ENCODE data around the gene SELENBP1.

SELENBP1 gene

GRCh38 chr1:151372058-151372934 is at the start of gene SELENBP1:
Gene SELENBP1 (minus strand): TSS chr1:151372705. CDS start chr1:151372641, 64 bp downstream.
- no peaks in the 10 kb centered on the region for H3K36me3 ChIP-seq (ENCODE audit: control insufficient read depth, low read depth, low read length)
- peak within 1 kb of the TSS; percentile 55 for H3K27ac ChIP-seq (ENCODE audit: low read length)
- H3K9me3 ChIP-seq (ENCODE audit: control insufficient read depth, low read depth, low read length), result no peaks in the 10 kb centered on the region
- H3K9ac ChIP-seq (ENCODE audit: low read length), result peak within 1 kb of the TSS; percentile 52
- H3K4me3 ChIP-seq (ENCODE audit: low read length), result peak within 1 kb of the TSS; percentile 70
- H3K27me3 ChIP-seq (ENCODE audit: control insufficient read depth, insufficient read depth, low read length), result no peaks in the 10 kb centered on the region
- peaks cover 9% of the 10 kb centered on the region for H3K4me1 ChIP-seq (ENCODE audit: control insufficient read depth, low read depth, low read length)

- Histone ChIP-seq H3K27ac (ENCODE audit: low read length) (no peak overlapping the region), H3K27me3 (ENCODE audit: control insufficient read depth, insufficient read depth, low read length) (no peaks in the 10 kb centered on the region), H3K36me3 (ENCODE audit: control insufficient read depth, low read depth, low read length) (peaks cover 60% of the 10 kb centered on the region)
Observed at GRCh38 chr1:151419819-151420218, 47.3 kb upstream of the SELENBP1 start.

GRCh38 chr1:151418081-151418480 is 45.6 kb upstream of the SELENBP1 start:
- Histone ChIP-seq H3K9me3 (ENCODE audit: control insufficient read depth, low read depth, low read length) (no peaks in the 10 kb centered on the region), H3K27me3 (ENCODE audit: control insufficient read depth, insufficient read depth, low read length) (no peaks in the 10 kb centered on the region), H3K4me1 (ENCODE audit: control insufficient read depth, low read depth, low read length) (no peaks in the 10 kb centered on the region), H3K4me3 (ENCODE audit: low read length) (no peak overlapping the region), H3K9ac (ENCODE audit: low read length) (no peak overlapping the region), H3K27ac (ENCODE audit: low read length) (no peak overlapping the region), H3K36me3 (ENCODE audit: control insufficient read depth, low read depth, low read length) (peaks cover 55% of the 10 kb centered on the region)

More at GRCh38 chr1:151419819-151420218, 47.3 kb upstream of the SELENBP1 start:
- Histone ChIP-seq H3K9me3 (ENCODE audit: control insufficient read depth, low read depth, low read length) (no peaks in the 10 kb centered on the region), H3K9ac (ENCODE audit: low read length) (no peak overlapping the region), H3K4me1 (ENCODE audit: control insufficient read depth, low read depth, low read length) (no peaks in the 10 kb centered on the region), H3K4me3 (ENCODE audit: low read length) (no peak overlapping the region)

GRCh38 chr1:151416231-151416630 is 43.7 kb upstream of the SELENBP1 start:
- H3K36me3 ChIP-seq (ENCODE audit: control insufficient read depth, low read depth, low read length), result peaks cover 56% of the 10 kb centered on the region
- H3K27ac ChIP-seq (ENCODE audit: low read length), result no peak overlapping the region

GRCh38 chr1:151411884-151412283 is 39.4 kb upstream of the SELENBP1 start:
- Histone ChIP-seq H3K4me1 (ENCODE audit: control insufficient read depth, low read depth, low read length) (no peaks in the 10 kb centered on the region), H3K27ac (ENCODE audit: low read length) (no peak overlapping the region), H3K9ac (ENCODE audit: low read length) (no peak overlapping the region), H3K27me3 (ENCODE audit: control insufficient read depth, insufficient read depth, low read length) (no peaks in the 10 kb centered on the region), H3K36me3 (ENCODE audit: control insufficient read depth, low read depth, low read length) (peaks cover 84% of the 10 kb centered on the region), H3K9me3 (ENCODE audit: control insufficient read depth, low read depth, low read length) (no peaks in the 10 kb centered on the region), H3K4me3 (ENCODE audit: low read length) (no peak overlapping the region)

More at GRCh38 chr1:151416231-151416630, 43.7 kb upstream of the SELENBP1 start:
- no peaks in the 10 kb centered on the region for H3K27me3 ChIP-seq (ENCODE audit: control insufficient read depth, insufficient read depth, low read length)
- no peak overlapping the region for H3K4me3 ChIP-seq (ENCODE audit: low read length)
- no peak overlapping the region for H3K9ac ChIP-seq (ENCODE audit: low read length)
- no peaks in the 10 kb centered on the region for H3K9me3 ChIP-seq (ENCODE audit: control insufficient read depth, low read depth, low read length)
- no peaks in the 10 kb centered on the region for H3K4me1 ChIP-seq (ENCODE audit: control insufficient read depth, low read depth, low read length)

- Histone ChIP-seq H3K4me3 (ENCODE audit: low read length) (no peak overlapping the region), H3K4me1 (ENCODE audit: control insufficient read depth, low read depth, low read length) (no peaks in the 10 kb centered on the region), H3K27me3 (ENCODE audit: control insufficient read depth, insufficient read depth, low read length) (no peaks in the 10 kb centered on the region), H3K9me3 (ENCODE audit: control insufficient read depth, low read depth, low read length) (no peaks in the 10 kb centered on the region), H3K36me3 (ENCODE audit: control insufficient read depth, low read depth, low read length) (peaks cover 89% of the 10 kb centered on the region), H3K9ac (ENCODE audit: low read length) (no peak overlapping the region), H3K27ac (ENCODE audit: low read length) (no peak overlapping the region)
Observed at GRCh38 chr1:151408891-151409290, 36.4 kb upstream of the SELENBP1 start.

GRCh38 chr1:151407304-151407703 is 34.8 kb upstream of the SELENBP1 start:
- H3K27me3 ChIP-seq (ENCODE audit: control insufficient read depth, insufficient read depth, low read length), result no peaks in the 10 kb centered on the region
- no peak overlapping the region for H3K27ac ChIP-seq (ENCODE audit: low read length)
- H3K4me3 ChIP-seq (ENCODE audit: low read length), result no peak overlapping the region
- no peaks in the 10 kb centered on the region for H3K9me3 ChIP-seq (ENCODE audit: control insufficient read depth, low read depth, low read length)
- H3K36me3 ChIP-seq (ENCODE audit: control insufficient read depth, low read depth, low read length), result peaks cover 90% of the 10 kb centered on the region
- H3K4me1 ChIP-seq (ENCODE audit: control insufficient read depth, low read depth, low read length), result no peaks in the 10 kb centered on the region
- H3K9ac ChIP-seq (ENCODE audit: low read length), result no peak overlapping the region

- no peaks in the 10 kb centered on the region for H3K27me3 ChIP-seq (ENCODE audit: control insufficient read depth, insufficient read depth, low read length)
- no peaks in the 10 kb centered on the region for H3K9me3 ChIP-seq (ENCODE audit: control insufficient read depth, low read depth, low read length)
- no peaks in the 10 kb centered on the region for H3K4me1 ChIP-seq (ENCODE audit: control insufficient read depth, low read depth, low read length)
- H3K36me3 ChIP-seq (ENCODE audit: control insufficient read depth, low read depth, low read length), result peaks cover 90% of the 10 kb centered on the region
- no peak overlapping the region for H3K9ac ChIP-seq (ENCODE audit: low read length)
- H3K27ac ChIP-seq (ENCODE audit: low read length), result no peak overlapping the region
- no peak overlapping the region for H3K4me3 ChIP-seq (ENCODE audit: low read length)
Observed at GRCh38 chr1:151406176-151406575, 33.7 kb upstream of the SELENBP1 start.

GRCh38 chr1:151405187-151405951 is 32.9 kb upstream of the SELENBP1 start:
- no peaks in the 10 kb centered on the region for H3K27me3 ChIP-seq (ENCODE audit: control insufficient read depth, insufficient read depth, low read length)
- no peak overlapping the region for H3K9ac ChIP-seq (ENCODE audit: low read length)
- no peaks in the 10 kb centered on the region for H3K9me3 ChIP-seq (ENCODE audit: control insufficient read depth, low read depth, low read length)
- peaks cover 4% of the 10 kb centered on the region for H3K4me1 ChIP-seq (ENCODE audit: control insufficient read depth, low read depth, low read length)
- H3K27ac ChIP-seq (ENCODE audit: low read length), result no peak overlapping the region
- H3K36me3 ChIP-seq (ENCODE audit: control insufficient read depth, low read depth, low read length), result peaks cover 90% of the 10 kb centered on the region
- H3K4me3 ChIP-seq (ENCODE audit: low read length), result no peak overlapping the region

- Histone ChIP-seq H3K4me1 (ENCODE audit: control insufficient read depth, low read depth, low read length) (peaks cover 6% of the 10 kb centered on the region), H3K27me3 (ENCODE audit: control insufficient read depth, insufficient read depth, low read length) (no peaks in the 10 kb centered on the region), H3K36me3 (ENCODE audit: control insufficient read depth, low read depth, low read length) (peaks cover 74% of the 10 kb centered on the region), H3K9me3 (ENCODE audit: control insufficient read depth, low read depth, low read length) (no peaks in the 10 kb centered on the region), H3K4me3 (ENCODE audit: low read length) (no peak overlapping the region), H3K9ac (ENCODE audit: low read length) (no peak overlapping the region), H3K27ac (ENCODE audit: low read length) (no peak overlapping the region)
Observed at GRCh38 chr1:151403612-151404011, 31.1 kb upstream of the SELENBP1 start.

- H3K27me3 ChIP-seq (ENCODE audit: control insufficient read depth, insufficient read depth, low read length), result no peaks in the 10 kb centered on the region
- H3K27ac ChIP-seq (ENCODE audit: low read length), result no peak overlapping the region
- H3K36me3 ChIP-seq (ENCODE audit: control insufficient read depth, low read depth, low read length), result peaks cover 65% of the 10 kb centered on the region
- H3K4me1 ChIP-seq (ENCODE audit: control insufficient read depth, low read depth, low read length), result peaks cover 6% of the 10 kb centered on the region
- no peak overlapping the region for H3K4me3 ChIP-seq (ENCODE audit: low read length)
- no peaks in the 10 kb centered on the region for H3K9me3 ChIP-seq (ENCODE audit: control insufficient read depth, low read depth, low read length)
- H3K9ac ChIP-seq (ENCODE audit: low read length), result no peak overlapping the region
Observed at GRCh38 chr1:151402764-151403163, 30.3 kb upstream of the SELENBP1 start.
